ENCODE results near the gene TTC7B.

TTC7B gene

GRCh38 chr14:90519262-90519920, 296.8 kb downstream of the TTC7B start:
- DNase-seq = no peak

GRCh38 chr14:90518941-90519256, 297.3 kb downstream of the TTC7B start:
- DNase-seq = peak; percentile 27 to 48

DNA sequence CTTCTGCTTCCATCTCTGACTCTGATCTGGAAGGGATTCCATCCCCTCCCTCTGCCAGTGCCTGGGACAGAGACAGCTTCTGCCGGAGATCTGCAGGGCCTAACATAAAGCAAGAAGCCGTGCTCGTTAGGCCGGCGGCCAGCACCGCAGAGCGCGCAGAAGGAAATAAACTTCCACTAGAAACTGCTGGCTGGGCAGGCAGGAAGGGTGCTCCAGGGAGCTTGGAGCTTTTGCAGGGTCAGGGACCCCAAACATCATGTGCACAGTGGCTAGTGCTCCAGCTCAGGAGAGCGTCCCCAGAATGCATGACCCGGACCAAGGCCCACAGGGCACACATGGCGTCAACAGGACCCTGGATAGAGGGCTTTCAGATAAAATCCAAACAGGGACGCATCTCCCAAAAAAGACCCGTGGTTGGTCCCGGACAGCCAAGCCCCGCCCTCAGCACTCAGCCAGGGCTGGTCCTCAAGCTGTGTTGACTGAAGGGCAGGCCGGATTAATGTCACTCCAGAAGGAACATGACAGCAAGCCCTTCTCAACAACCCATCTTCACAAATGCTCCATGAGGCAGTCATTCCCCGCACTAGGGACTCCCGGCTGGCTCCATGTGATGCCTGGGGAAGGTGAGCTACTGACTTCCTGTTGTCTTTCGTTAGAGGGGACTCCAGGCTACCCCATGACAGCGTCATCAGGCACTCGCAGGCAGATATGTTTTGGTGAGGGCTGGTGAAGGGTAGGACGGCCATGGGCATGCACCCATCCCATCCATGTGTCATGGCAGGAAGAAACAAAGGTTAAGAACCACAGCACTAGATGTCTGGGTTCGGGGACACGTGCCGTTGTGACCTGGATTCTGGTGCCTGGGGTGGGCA, 297.9 kb downstream of the TTC7B start:
- no peak for DNase-seq

GRCh38 chr14:90517076-90517841, 299.0 kb downstream of the TTC7B start:
- no peak for DNase-seq

DNA sequence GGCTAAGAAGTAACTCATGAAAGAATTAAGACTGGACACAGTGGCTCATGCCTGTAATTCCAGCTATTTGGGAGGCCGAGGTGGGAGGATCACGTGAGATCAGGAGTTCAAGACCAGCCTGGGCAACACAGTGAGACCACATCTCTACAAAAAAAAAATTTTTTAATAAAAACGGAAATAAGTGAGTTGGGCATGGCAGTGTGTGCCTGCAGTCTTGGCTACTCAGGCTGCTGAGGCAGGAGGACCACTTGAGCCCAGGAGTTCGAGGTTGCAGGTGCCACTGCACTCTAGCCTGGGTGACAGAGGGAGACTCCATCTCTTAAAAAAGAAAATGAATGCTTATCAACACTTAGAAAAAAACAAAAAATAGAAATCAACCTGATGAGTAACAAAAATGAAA, 301.7 kb downstream of the TTC7B start:
- no peak for DNase-seq

GRCh38 chr14:90514015-90514398, 302.2 kb downstream of the TTC7B start:
- no peak for DNase-seq

DNA sequence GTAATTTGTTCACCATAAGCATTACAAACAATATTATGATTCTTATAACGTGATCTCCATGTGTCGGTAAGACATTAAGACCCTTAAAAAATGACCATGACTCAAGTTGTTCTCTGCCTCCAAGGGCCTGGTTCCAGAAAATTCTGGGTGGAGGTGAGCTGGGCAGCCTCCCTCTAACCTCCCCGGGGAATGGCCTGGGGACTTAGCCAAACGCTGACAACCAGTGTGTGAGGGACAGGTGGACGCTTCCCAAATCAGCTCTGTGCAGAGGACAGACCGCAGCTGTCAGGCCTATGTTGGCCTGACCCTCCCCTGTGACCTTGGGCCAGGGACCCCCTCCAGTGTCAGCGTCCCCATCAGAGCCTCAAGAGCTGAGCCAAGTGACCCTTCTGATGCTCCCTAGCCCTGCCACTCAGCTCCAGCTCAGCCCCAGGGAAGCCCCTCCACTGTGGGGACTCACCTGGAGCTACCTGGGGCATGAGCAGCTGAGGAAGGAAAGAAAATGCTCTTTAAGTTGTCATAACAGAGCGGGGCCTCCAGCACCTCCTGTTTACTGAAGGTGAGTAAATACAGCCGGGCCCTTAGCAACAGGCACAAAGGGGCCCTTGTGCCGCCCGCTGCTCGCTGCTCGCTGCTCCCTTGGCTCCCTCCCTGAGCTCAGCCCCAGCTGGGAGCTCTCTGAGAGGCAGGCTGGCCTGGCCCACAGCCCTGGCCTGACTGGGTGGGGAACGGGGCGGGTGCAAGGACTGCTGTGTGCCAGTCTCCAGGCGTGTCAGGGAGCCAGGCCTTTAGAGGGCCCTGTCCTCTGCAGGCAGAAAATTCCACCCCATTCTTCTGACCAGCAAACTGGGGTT, 302.8 kb downstream of the TTC7B start:
- no peak for DNase-seq

- DNase-seq = no peak
Observed at GRCh38 chr14:90512329-90512991, 303.8 kb downstream of the TTC7B start.

DNA sequence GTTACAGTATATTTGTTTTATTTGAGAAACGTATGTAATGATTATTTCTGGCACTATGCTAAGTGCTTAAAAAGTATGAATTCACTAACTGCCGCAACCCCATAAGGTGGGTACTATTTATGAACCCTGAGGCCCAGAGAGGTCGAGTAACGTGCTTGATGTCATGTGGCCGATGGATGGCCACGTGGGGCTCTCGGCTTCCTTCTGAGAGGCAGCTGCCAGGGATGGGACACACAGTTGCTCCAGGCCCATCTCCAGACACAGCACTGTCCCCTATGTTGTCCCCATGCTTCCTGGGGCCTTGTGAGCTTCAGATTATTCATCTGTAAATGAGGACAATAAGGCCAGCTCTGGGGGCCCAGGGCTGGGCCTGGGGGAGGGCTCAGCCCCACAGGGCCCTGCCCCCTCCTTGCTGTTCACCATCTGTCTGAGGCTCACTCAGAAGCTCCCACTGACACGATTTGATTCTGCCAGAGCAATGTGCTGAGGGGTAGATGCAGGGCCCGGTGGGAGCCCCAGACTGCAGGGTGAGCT, 304.4 kb downstream of the TTC7B start:
- DNase-seq = no peak

DNA sequence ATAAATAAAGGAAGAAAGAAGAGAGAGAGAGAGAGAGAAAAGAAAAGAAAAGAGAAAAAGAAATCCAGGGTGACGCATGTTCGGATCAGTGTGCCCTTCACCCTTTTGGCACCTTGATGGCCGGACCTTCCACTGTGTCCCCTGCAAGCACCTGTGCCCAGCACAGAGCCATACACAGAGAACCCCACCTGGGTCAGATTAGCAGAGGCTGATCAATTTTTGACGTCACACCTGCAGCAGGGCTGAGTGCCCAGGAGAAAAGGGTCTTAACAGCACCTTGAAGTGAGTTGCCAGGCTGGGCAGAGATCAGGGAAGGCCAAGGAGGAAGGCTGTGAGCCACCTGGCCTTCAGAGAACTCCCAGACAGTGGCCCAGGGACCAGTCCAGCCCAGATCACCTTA, 305.0 kb downstream of the TTC7B start:
- no peak for DNase-seq

DNA sequence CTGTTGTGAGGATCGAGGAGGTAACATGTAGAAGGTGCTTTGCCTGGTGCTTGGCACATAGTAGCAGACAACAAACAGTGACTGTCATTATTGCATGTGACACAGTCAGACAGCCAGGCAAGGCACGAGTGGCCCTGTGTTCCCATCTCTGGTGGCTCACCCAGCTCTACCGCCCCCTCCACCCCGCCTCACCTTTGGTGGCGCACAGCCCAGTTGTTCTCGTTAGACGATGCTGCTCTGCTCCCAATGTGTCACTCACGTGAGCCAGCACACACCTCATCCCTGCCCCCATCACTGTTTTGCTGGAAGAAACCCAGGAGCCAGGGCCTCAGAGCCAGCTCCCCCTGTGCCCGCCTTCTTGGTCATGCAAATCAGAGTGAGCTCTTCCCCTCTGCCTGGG, 306.1 kb downstream of the TTC7B start:
- no peak for DNase-seq

- no peak for DNase-seq
Observed at GRCh38 chr14:90509403-90509802, 306.8 kb downstream of the TTC7B start.

- DNase-seq = no peak
Observed at GRCh38 chr14:90508536-90509254, 307.5 kb downstream of the TTC7B start.

- DNase-seq = no peak
Observed at GRCh38 chr14:90508036-90508435, 308.2 kb downstream of the TTC7B start.

GRCh38 chr14:90507428-90507827, 308.8 kb downstream of the TTC7B start:
- DNase-seq = no peak

GRCh38 chr14:90506748-90507147, 309.5 kb downstream of the TTC7B start:
- DNase-seq = no peak

- no peak for DNase-seq
Observed at GRCh38 chr14:90505531-90505930, 310.7 kb downstream of the TTC7B start.

DNA sequence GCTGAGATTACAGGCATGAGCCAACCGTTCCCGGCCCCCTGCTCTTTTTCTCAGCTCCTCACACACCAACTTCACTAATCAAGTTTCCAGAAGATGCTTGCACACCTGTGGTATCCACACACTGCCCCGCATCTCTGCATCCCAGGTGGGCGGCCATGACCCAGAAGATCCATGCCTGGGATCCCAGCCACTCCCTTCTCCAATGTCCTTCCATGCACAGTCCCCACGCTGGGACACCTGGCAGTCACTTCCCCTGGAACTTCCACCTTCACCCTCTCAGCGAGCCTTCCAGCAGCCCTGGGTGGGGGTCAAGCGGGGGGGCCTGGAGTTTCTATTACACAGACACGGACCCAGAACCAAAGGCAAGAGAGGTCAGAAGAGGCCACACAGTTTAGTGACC, 311.6 kb downstream of the TTC7B start:
- no peak for DNase-seq

DNA sequence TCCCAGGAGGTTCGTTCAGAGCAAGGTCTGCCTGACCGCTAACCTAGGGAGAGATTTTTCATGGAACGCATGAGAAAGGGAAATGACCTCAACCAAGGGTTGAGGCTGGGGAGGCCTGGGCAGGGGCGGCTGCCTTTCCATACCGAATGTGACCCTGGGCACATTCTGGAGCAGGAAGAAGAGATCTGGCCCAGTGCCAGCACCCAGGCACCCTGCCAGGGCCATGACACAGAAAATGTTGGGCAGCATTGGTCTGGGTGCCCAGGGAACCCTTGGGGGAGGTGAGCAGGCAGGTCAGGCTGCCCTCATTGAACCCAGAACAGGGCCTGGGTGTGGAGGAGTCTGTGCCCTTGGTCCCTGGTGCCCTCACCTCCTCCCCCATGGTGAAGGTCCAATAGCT, 312.6 kb downstream of the TTC7B start:
- DNase-seq = no peak

GRCh38 chr14:90502760-90503159, 313.5 kb downstream of the TTC7B start:
- DNase-seq = no peak

GRCh38 chr14:90500665-90501370, 315.4 kb downstream of the TTC7B start:
- no peak for DNase-seq
